ENCODE data around the gene CCDC54. TPM values are rescaled to one million over a fixed set of nuclear protein-coding genes. Genes with fewer than 3 reads are reported as not detected.

CCDC54 gene
- total RNA-seq, 1 donor from 2014 or later = not detected

- TF ChIP-seq CTCF (IDR thresholded peaks at IDR 0.05; ENCODE audit: unreplicated experiment) = no peak
- H3K27me3 Mint-ChIP-seq (ENCODE audit: low read depth) = no peaks in the 10 kb centered on the region
- H3K27ac Mint-ChIP-seq = no peak overlapping the region
- H3K9me3 Mint-ChIP-seq = peaks cover 20% of the 10 kb centered on the region
- DNase-seq (ENCODE audit: low spot score in 2 of 2, unreplicated experiment in 2 of 2) = no peak
- no peak overlapping the region for H3K4me3 Mint-ChIP-seq
- peaks cover 11% of the 10 kb centered on the region for H3K36me3 Mint-ChIP-seq
- peaks cover under 1% of the 10 kb centered on the region for H3K4me1 Mint-ChIP-seq
Measured at GRCh38 chr3:107411056-107411455, 33.8 kb downstream of the CCDC54 start.

- Mint-ChIP-seq H3K9me3 (peaks cover 21% of the 10 kb centered on the region), H3K36me3 (peaks cover 11% of the 10 kb centered on the region), H3K27me3 (ENCODE audit: low read depth) (no peaks in the 10 kb centered on the region), H3K27ac (no peak overlapping the region), H3K4me3 (no peak overlapping the region), H3K4me1 (peaks cover 5% of the 10 kb centered on the region)
- no peak for TF ChIP-seq CTCF (IDR thresholded peaks at IDR 0.05; ENCODE audit: unreplicated experiment)
- no peak for DNase-seq (ENCODE audit: low spot score in 2 of 2, unreplicated experiment in 2 of 2)
Measured at GRCh38 chr3:107411779-107412178, 34.5 kb downstream of the CCDC54 start.

GRCh38 chr3:107412376-107412775 lies 35.1 kb downstream of the CCDC54 start:
- H3K4me3 Mint-ChIP-seq = no peak overlapping the region
- TF ChIP-seq CTCF (IDR thresholded peaks at IDR 0.05; ENCODE audit: unreplicated experiment) = no peak
- H3K36me3 Mint-ChIP-seq = peaks cover 16% of the 10 kb centered on the region
- no peak overlapping the region for H3K27ac Mint-ChIP-seq
- no peaks in the 10 kb centered on the region for H3K27me3 Mint-ChIP-seq (ENCODE audit: low read depth)
- no peak for DNase-seq (ENCODE audit: low spot score in 2 of 2, unreplicated experiment in 2 of 2)
- peaks cover 11% of the 10 kb centered on the region for H3K4me1 Mint-ChIP-seq
- peaks cover 27% of the 10 kb centered on the region for H3K9me3 Mint-ChIP-seq

- Mint-ChIP-seq H3K27me3 (ENCODE audit: low read depth) (no peaks in the 10 kb centered on the region), H3K4me1 (peaks cover 11% of the 10 kb centered on the region), H3K4me3 (no peak overlapping the region), H3K27ac (no peak overlapping the region), H3K36me3 (peaks cover 18% of the 10 kb centered on the region), H3K9me3 (peaks cover 28% of the 10 kb centered on the region)
- TF ChIP-seq CTCF (IDR thresholded peaks at IDR 0.05; ENCODE audit: unreplicated experiment) = no peak
- DNase-seq (ENCODE audit: low spot score in 2 of 2, unreplicated experiment in 2 of 2) = no peak
Measured at GRCh38 chr3:107413264-107413663, 36.0 kb downstream of the CCDC54 start.

GRCh38 chr3:107414325-107414964 lies 37.2 kb downstream of the CCDC54 start:
- Mint-ChIP-seq H3K27me3 (ENCODE audit: low read depth) (no peaks in the 10 kb centered on the region), H3K4me3 (no peak overlapping the region), H3K27ac (no peak overlapping the region), H3K36me3 (peaks cover 16% of the 10 kb centered on the region), H3K9me3 (peaks cover 24% of the 10 kb centered on the region), H3K4me1 (peaks cover 11% of the 10 kb centered on the region)
- TF ChIP-seq CTCF (IDR thresholded peaks at IDR 0.05; ENCODE audit: unreplicated experiment) = no peak
- no peak for DNase-seq (ENCODE audit: low spot score in 2 of 2, unreplicated experiment in 2 of 2)
